ENCODE measurements around the gene MBLAC1.

DNA sequence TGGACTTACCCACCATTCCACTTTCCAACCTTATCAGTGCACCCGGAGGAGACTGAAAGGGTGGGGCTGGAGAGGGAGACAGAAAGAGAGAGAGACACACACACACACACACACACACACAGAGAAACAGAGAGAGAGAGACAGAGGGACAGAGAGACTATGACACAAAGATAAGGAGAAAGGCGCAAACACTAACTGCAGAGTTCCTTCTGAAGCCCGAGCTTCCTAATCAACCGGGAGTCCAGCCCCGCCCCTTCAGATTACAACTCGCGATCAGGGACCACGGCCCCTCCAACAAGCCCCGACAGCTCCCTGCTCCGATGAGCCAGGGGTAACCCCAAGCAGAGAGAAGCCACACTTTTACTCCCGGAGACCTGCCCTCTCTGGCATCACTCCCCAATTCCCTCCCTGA lies 41.2 kb downstream of the MBLAC1 start:
- TF ChIP-seq POLR2A (IDR thresholded peaks at IDR 0.05; ENCODE audit: low read depth): no peak
- TF ChIP-seq, protein P1, sequence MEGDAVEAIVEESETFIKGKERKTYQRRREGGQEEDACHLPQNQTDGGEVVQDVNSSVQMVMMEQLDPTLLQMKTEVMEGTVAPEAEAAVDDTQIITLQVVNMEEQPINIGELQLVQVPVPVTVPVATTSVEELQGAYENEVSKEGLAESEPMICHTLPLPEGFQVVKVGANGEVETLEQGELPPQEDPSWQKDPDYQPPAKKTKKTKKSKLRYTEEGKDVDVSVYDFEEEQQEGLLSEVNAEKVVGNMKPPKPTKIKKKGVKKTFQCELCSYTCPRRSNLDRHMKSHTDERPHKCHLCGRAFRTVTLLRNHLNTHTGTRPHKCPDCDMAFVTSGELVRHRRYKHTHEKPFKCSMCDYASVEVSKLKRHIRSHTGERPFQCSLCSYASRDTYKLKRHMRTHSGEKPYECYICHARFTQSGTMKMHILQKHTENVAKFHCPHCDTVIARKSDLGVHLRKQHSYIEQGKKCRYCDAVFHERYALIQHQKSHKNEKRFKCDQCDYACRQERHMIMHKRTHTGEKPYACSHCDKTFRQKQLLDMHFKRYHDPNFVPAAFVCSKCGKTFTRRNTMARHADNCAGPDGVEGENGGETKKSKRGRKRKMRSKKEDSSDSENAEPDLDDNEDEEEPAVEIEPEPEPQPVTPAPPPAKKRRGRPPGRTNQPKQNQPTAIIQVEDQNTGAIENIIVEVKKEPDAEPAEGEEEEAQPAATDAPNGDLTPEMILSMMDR (IDR thresholded peaks at IDR 0.05): no peak
- no peak for TF ChIP-seq EP300 (IDR thresholded peaks at IDR 0.05)
